ENCODE data around the gene MOB3B. TPM values are rescaled to one million over a fixed set of nuclear protein-coding genes. Genes with fewer than 3 reads are reported as not detected.

The MOB3B gene
- total RNA-seq, result 0.15 and 0.17 TPM in 2 replicates

GRCh38 chr9:27529316-27530278, at the start of gene MOB3B:
Gene MOB3B, minus strand, starts transcription at chr9:27529814. Its CDS starts 74,264 bp downstream, at chr9:27455550.

GRCh38 chr9:27572918-27573633, 43.5 kb upstream of the MOB3B start, which contains the start of gene C9orf72:
Gene C9orf72, minus strand, starts transcription at chr9:27573481. Its CDS starts 6,361 bp downstream, at chr9:27567120.

GRCh38 chr9:27524236-27524635, 5.4 kb downstream of the MOB3B start, which contains the start of gene IFNK:
Gene IFNK, plus strand, starts transcription at chr9:27524290. Its CDS starts 47 bp downstream, at chr9:27524337.

GRCh38 chr9:27297050-27297449, 232.6 kb downstream of the MOB3B start, which contains the start of gene EQTN:
Gene EQTN, minus strand, starts transcription at chr9:27297150. Its CDS starts 95 bp downstream, at chr9:27297055.

Other genes with a start within 250 kb of the MOB3B start
- gene EQTN, start 232.7 kb downstream of the MOB3B start, total RNA-seq, result not detected in 2 replicates
- not detected in 2 replicates for gene IFNK, start 5.5 kb downstream of the MOB3B start, total RNA-seq
- gene C9orf72, start 43.7 kb upstream of the MOB3B start, total RNA-seq, result 3.5 and 7.6 TPM in 2 replicates

Data from smooth muscle cell of trachea (primary cell).